NCI-H1417 treated with DMSO at 0.1 percent for 48 hours (cell line): Measurements from ENCODE around the gene YY1.
"Not testable (repeated sequence)": the region's sequence is repeated elsewhere in the genome, so short reads cannot be mapped to it uniquely, and the experiment has no call there.

Experiments used
- DNase-seq: peaks from one replicate; lab custom pipeline; 2025; lab: John Stamatoyannopoulos, UW

The YY1 gene

GRCh38 chr14:100238419-100239210 is at the start of gene YY1:
Gene YY1, plus strand, starts transcription at chr14:100239144. Its CDS starts 101 bp downstream, at chr14:100239245.
- DNase-seq, result peak; percentile 95

DNA sequence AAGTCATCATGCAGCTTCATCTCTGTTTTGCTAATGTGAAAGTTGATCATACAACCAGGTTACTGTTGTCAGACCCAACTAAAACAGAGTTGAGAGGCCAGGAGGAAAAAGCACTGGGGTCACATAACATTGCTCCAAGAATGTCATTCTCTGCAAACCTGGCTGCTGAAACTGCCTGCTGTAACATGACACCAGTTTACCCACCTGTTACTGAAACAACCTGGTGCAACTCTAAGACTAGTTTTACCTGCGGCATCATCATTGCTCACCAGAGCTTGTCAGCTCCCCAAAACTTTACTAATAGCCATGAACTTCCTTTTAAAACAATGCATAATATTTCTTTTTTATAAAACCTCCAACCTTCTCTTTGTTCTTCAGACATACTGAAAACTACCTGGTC is 48.8 kb upstream of the YY1 start:
- no peak for DNase-seq

DNA sequence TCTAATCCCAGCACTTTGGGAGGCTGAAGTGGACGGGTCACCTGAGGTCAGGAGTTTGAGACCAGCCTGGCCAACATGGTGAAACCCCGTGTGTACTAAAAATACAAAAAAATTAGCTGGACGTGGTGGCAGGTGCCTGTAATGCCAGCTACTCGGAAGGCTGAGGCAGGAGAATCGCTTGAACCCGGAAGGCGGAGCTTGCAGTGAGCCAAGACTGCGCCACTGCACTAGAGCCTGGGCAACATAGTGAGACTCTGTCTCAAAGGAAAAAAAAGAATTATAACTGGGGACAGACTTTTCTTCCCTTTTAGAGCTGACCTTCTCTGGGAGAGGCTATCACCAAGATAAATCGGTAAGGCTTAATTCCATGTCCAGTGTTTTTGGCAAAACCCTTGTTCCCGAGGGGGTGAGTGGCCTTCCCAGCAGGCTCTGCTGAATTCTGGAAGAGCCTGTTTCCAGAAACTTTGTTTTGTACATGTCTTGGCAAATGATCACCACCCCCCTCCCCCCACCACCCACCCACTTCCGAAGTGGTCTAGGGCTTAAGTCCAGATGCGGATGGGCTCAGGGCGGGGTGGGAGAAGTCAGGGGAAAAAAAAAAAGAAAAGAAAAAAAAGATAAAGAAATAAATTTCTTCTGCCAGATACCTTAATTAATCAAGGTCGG is 47.2 kb upstream of the YY1 start:
- no peak for DNase-seq

- no peak for DNase-seq
Measured at GRCh38 chr14:100192250-100192671, 46.7 kb upstream of the YY1 start.

DNA sequence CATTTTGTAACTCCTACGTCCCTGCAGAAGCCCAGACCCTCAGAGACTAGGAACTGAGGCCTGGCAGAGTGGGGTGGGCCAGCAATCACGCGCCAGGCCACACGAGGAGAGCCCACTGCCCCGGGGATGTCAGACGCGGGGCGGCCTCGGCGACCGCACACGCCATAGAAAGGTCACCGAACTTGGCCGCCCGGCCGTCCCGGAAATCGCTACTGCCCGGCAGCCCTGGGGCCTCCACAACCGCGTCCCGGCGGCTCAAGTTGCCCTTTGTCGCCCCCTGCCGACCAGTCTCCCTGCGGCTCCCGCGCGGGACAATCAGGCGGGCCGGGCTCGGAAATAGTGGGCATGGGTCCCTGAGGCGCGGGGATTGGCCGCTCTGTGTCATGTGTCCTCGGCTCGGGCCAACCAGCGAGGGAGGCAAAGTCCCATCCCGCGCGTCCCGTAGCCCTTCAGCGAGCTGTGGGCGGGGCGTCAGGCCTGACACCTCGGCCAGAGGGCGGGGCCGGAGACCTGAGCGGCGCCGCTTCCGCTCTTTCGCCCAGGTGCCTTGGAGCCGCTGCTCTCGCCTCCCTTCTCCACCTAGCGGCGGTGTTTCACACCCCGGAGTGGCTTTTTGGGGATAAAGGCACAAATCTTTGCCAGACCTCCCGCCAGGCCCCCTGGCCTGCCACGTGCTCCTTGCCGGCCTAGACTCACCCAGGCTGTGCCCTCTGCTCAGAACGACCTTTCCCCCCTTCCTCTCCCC is 46.1 kb upstream of the YY1 start:
- DNase-seq, result peak; percentile 90

DNA sequence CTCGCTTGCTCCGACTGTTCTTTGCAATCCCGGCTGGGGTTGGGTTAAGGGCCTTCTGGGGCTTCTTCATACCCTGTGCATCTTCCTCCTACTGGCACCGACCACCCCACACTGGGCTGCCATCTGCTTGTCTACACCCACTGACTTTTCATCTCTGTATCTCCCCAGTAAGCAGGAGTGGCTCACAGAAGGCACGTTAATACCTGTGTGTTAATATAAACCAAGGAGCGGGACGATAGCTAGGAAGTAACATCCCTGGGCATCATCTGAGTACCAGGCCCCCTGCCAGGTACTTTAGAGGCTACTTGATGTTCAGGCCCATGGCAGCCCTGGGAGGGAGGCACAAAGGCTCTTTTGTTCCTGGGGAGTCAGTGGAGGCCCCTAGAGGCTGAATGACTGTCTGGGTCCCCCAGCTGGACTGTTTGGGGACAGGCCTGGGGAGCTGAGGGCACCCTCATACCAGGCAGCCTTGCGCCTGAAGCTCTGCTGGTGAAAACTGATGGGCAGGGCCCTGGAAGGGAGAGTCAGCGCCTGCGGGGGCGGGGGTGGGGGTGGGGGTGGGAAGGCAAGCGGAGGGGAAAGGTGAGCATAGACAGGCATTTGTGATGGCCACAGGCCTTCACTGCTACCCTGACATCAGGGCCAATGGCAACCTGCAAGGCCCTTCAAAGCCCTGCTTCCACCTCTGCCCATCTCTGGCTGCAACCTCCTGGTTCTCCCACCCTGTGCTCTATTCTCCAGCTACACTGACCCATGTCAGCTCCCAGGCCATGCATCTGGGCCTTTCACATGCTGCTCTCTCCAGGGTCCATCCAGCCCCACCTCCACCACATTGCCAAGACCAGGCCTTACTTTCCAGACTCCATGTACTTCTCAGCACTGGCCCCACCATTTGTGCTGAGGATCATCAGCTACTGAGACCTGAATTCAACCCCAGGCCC is 45.3 kb upstream of the YY1 start:
- no peak for DNase-seq

DNA sequence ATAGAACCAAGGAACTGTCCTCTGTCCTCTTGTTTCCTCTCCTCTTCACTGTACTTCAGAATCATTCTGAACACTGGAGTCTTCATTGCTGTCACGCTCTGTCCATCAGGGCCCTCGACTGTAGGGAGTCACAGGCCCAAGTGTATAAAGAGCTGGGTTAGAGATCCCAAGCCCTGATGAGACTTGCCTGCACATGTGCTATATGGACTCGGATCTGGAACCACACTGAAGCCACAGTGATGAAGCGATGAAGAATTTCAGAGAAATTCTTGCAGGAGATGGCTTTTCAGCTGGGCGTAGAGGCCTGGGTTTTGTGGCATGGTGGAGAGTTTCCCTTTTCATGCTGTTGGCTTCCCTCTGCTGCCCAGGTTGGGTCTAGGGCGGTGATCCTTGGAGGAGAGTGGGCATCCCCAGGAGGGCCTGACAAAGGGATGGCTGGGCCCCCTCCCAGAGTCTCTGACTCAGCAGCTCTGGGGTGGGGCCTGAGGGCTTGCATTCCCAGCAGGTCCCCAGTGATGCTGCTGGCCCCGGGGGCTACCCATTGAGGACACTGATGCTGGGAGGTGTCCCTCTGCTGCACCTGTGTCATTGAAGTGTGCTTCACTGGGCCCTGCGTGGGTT is 39.6 kb upstream of the YY1 start:
- no peak for DNase-seq

DNA sequence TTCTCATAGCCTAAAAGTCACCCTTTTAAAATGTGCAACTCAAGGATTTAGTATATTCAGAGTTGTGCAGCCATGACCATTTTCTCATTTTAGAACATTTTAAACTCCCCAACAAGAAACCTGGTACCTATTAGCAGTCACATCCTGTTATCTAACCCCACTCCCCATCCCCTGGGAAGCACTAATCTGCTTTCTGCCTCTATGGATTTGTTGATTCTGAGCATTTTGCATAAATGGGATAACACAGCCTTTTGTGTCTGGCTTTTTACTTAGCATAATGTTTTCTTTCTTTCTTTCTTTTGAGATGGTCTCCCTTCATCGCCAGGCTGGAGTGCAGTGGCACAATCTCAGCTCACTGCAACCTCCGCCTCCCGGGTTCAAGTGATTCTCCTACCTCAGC is 38.6 kb upstream of the YY1 start:
- DNase-seq, result no peak

- DNase-seq, result no peak
Measured at GRCh38 chr14:100201701-100202100, 37.2 kb upstream of the YY1 start.

GRCh38 chr14:100202712-100203111 is 36.2 kb upstream of the YY1 start:
- no peak for DNase-seq

DNA sequence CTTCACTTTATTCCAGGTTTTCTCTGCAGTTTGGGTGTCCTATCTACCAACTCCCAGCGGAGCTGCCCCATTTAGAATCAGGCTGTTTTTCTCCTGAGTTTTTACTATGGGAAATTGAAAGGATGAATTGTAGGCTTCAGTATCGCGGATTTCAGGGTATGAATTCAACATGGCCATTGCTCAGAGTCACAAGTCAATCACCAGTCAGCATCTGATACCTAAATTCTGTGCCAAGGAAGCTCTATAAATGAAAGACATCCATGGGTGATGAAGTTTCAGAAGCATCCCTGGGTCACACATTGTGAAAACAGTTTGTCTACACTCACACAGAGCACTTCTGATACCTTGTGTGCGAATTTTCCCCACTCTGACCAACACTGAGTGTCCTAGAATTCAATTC is 35.8 kb upstream of the YY1 start:
- DNase-seq, result no peak

DNA sequence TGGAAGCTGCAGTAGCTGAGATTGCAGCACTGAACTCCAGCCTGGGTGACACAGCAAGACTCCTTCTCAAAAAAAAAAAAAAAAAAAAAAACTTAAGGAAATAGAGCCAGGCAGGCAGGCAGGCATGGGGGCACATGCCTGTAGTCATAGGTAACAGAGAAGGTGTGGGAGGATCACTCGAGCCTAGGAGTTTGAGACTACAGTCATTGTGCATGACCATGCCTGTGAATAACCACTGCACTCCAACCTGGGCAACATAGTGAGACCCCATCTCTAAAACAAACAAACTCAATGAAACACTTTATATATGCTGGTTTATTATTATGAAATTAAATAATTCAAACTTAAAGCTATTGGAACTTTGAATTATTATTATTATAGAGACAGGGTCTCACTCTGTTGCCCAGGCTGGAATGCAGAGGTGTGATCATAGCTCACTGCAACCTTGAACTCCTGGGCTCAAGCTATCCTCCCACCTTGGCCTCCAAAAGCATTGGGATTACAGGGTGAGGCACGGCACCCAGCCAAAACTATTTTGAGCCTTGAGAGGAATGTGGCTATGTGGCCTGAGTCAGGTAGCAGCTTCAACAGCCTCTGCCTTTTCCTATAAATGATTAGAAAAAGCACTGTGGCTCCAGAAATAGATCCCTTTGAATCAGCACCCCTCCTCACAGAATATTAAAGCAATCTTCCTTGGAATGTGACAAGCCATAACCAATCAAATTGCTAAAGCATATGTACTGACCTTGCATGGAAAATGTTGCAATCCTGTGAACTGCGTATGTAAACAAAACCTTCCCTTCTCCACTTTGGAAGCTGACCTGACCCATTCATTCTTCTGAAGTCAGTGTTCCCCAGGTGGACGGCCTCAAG is 34.7 kb upstream of the YY1 start:
- DNase-seq, result no peak

- DNase-seq, result not testable (repeated sequence)
Measured at GRCh38 chr14:100204835-100205167, 34.1 kb upstream of the YY1 start.

- DNase-seq, result not testable (repeated sequence)
Measured at GRCh38 chr14:100207588-100207987, 31.4 kb upstream of the YY1 start.

DNA sequence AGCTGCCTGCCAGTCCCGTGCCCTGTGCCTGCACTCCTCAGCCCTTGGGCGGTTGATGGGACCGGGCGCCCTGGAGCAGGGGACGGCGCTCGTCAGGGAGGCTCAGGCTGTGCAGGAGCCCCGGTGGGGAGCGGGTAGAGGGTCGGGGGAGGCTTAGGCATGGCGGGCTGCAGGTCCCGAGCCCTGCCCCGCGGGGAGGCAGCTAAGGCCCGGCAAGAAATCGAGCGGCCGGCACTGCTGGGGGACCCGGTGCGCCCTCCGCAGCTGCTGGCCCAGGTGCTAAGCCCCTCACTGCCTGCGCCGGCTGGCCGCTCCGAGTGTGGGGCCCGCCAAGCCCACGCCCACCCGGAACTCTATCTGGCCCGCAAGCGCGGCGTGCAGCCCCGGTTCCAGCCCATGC is 30.8 kb upstream of the YY1 start:
- DNase-seq, result not testable (repeated sequence)

DNA sequence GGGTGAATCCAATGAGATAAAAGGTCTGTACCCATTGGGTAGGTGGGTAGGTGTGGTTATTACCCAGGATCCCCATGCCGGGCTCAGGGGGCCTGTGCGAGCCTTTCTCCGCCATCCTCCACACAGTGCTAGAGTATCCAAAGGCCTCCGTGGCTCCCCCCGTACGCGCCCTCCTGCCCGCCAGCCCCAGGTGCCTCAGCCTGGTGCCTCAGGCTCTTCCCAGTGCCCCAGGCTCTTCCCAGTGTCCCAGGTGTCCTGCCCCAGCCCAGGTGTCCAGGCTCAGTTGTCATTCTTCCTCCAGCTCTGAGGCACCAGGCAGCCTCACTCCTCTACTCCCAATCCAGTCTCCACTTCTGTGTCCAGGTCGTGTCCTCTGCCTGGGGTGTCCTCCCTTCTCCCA is 27.6 kb upstream of the YY1 start:
- DNase-seq, result no peak

DNA sequence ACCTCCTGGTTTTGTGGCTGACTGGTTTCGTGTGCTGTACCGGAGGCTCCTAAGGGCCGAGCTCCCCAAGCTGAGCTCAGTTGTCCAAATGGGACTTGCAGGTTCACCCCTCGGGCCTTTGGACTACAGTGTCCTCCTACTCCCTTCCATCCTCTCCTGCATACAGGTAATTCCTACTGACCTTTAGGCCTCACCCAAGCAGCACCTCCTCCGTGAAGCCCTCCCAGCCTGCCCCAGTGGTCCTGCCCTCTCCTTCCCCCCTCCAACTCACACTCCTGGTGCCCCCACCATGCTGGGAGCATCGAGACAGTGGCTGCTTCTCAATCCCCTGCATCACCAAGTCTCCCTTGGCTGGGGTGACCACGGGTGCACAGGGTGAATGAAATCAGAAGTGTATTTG is 27.1 kb upstream of the YY1 start:
- DNase-seq, result no peak

GRCh38 chr14:100212476-100213333 is 26.2 kb upstream of the YY1 start:
- DNase-seq, result no peak

DNA sequence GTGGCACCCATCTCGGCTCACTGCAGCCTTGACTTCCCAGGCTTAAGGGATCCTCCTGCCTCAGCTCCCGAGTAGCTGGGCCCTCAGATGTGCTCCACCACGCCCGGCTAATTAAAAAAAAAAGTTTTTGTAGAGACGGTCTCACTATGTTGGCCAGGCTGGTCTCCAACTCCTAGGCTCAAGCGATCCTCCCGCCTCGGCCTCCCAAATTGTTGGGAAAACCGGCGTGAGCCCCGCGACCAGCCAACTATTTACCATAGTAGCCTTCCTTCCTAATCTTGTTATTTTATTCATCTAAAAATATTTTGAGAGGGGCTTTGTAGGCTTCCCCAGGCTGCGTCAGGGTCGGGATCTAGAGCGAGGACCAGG is 25.4 kb upstream of the YY1 start:
- no peak for DNase-seq
